Measurements from ENCODE around the gene OR10K2. TPM values are rescaled to one million over a fixed set of nuclear protein-coding genes. Genes with fewer than 3 reads are reported as not detected.

OR10K2 gene
- polyA plus RNA-seq (2011; rRNA removed) (not detected in 2 replicates), polyA minus RNA-seq (2011; rRNA and poly(A)+ RNA removed) (not detected in 2 replicates)

- ChIA-PET CTCF (no interaction called here), POLR2A (no interaction called here)
- Histone ChIP-seq H3K9me3 (ENCODE audit: control insufficient read depth, insufficient read depth, low read length) (no peaks in the 10 kb centered on the region), H3K27me3 (ENCODE audit: control insufficient read depth, insufficient read depth, low read length) (no peaks in the 10 kb centered on the region), H3K4me3 (ENCODE audit: low read depth, low read length) (no peak within 1 kb of the TSS), H3K27ac (ENCODE audit: low read depth, low read length) (no peak within 1 kb of the TSS)
- TF ChIP-seq, protein P1, sequence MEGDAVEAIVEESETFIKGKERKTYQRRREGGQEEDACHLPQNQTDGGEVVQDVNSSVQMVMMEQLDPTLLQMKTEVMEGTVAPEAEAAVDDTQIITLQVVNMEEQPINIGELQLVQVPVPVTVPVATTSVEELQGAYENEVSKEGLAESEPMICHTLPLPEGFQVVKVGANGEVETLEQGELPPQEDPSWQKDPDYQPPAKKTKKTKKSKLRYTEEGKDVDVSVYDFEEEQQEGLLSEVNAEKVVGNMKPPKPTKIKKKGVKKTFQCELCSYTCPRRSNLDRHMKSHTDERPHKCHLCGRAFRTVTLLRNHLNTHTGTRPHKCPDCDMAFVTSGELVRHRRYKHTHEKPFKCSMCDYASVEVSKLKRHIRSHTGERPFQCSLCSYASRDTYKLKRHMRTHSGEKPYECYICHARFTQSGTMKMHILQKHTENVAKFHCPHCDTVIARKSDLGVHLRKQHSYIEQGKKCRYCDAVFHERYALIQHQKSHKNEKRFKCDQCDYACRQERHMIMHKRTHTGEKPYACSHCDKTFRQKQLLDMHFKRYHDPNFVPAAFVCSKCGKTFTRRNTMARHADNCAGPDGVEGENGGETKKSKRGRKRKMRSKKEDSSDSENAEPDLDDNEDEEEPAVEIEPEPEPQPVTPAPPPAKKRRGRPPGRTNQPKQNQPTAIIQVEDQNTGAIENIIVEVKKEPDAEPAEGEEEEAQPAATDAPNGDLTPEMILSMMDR (IDR thresholded peaks at IDR 0.05; ENCODE audit: low read depth, low read length), result no peak
- DNase-seq (ENCODE audit: low read depth, low spot score), result no peak
Observed at GRCh38 chr1:158426137-158426536, at the start of gene OR10K2. OR10K2 (minus strand) TSS chr1:158426237; CDS start chr1:158420866, 5,371 bp downstream.

- no peaks in the 10 kb centered on the region for H3K27me3 ChIP-seq (ENCODE audit: control insufficient read depth, insufficient read depth, low read length)
- CTCF ChIA-PET, result no interaction called here
- no peak within 1 kb of the TSS for H3K27ac ChIP-seq (ENCODE audit: low read depth, low read length)
- DNase-seq (ENCODE audit: low read depth, low spot score), result no peak
- TF ChIP-seq, protein P1 (IDR thresholded peaks at IDR 0.05; ENCODE audit: low read depth, low read length), result no peak
- H3K4me3 ChIP-seq (ENCODE audit: low read depth, low read length), result no peak within 1 kb of the TSS
- H3K9me3 ChIP-seq (ENCODE audit: control insufficient read depth, insufficient read depth, low read length), result no peaks in the 10 kb centered on the region
- POLR2A ChIA-PET, result no interaction called here
Observed at GRCh38 chr1:158471920-158472319, 45.9 kb upstream of the OR10K2 start, which contains the start of gene OR10R2. OR10R2 (plus strand) TSS chr1:158472220; CDS start chr1:158472326, 106 bp downstream.

DNA sequence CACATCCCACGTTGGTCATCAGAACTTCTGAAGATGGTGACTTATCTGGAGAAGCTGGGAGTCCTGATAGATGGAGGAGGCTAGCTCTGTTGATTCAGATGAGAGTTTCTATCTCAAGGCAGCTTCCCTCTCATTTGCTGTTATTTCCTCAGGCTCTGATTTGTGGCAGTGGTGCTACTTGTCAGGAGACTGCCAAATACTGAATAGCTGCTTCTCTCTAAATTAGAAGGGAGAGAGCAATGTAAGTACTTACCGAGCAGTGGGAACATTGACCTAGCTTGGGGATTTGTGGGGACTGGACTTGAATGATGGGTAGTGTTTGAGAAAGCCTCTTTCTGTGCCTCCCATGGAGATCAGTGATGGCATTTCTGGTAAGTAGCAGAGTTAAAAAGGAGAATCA, 35.5 kb upstream of the OR10K2 start, which contains the start of gene OR10K1:
OR10K1 (plus strand) TSS at position 301 of the 400 bp plus-strand sequence. CDS start 3,728 bp downstream, outside the sequence.
- no peak within 1 kb of the TSS for H3K4me3 ChIP-seq (ENCODE audit: low read depth, low read length)
- H3K27ac ChIP-seq (ENCODE audit: low read depth, low read length), result no peak within 1 kb of the TSS
- ChIA-PET POLR2A (no interaction called here), CTCF (no interaction called here)
- TF ChIP-seq, protein P1 (IDR thresholded peaks at IDR 0.05; ENCODE audit: low read depth, low read length), result no peak
- DNase-seq (ENCODE audit: low read depth, low spot score), result no peak
- H3K27me3 ChIP-seq (ENCODE audit: control insufficient read depth, insufficient read depth, low read length), result no peaks in the 10 kb centered on the region
- H3K9me3 ChIP-seq (ENCODE audit: control insufficient read depth, insufficient read depth, low read length), result no peaks in the 10 kb centered on the region

- POLR2A ChIA-PET, result no interaction called here
- H3K9me3 ChIP-seq (ENCODE audit: control insufficient read depth, insufficient read depth, low read length), result no peaks in the 10 kb centered on the region
- CTCF ChIA-PET, result no interaction called here
- no peaks in the 10 kb centered on the region for H3K27me3 ChIP-seq (ENCODE audit: control insufficient read depth, insufficient read depth, low read length)
- DNase-seq (ENCODE audit: low read depth, low spot score), result no peak
- no peak overlapping the region for H3K4me3 ChIP-seq (ENCODE audit: low read depth, low read length)
- no peak overlapping the region for H3K27ac ChIP-seq (ENCODE audit: low read depth, low read length)
- TF ChIP-seq, protein P1 (IDR thresholded peaks at IDR 0.05; ENCODE audit: low read depth, low read length), result no peak
Observed at GRCh38 chr1:158458263-158458662, 32.2 kb upstream of the OR10K2 start.

- CTCF ChIA-PET, result no interaction called here
- DNase-seq (ENCODE audit: low read depth, low spot score), result no peak
- TF ChIP-seq, protein P1 (IDR thresholded peaks at IDR 0.05; ENCODE audit: low read depth, low read length), result no peak
- H3K27me3 ChIP-seq (ENCODE audit: control insufficient read depth, insufficient read depth, low read length), result no peaks in the 10 kb centered on the region
- POLR2A ChIA-PET, result no interaction called here
- no peak overlapping the region for H3K27ac ChIP-seq (ENCODE audit: low read depth, low read length)
- H3K9me3 ChIP-seq (ENCODE audit: control insufficient read depth, insufficient read depth, low read length), result no peaks in the 10 kb centered on the region
- H3K4me3 ChIP-seq (ENCODE audit: low read depth, low read length), result no peak overlapping the region
Observed at GRCh38 chr1:158457246-158457645, 31.2 kb upstream of the OR10K2 start.

All from AG04450 (cell line).